Measurements from ENCODE around the gene C12orf43. TPM values are rescaled to one million over a fixed set of nuclear protein-coding genes. Genes with fewer than 3 reads are reported as not detected.

The C12orf43 gene
- total and polyA plus RNA-seq, 2 donors (not counting 1 experiment from before 2014, with no cell fraction given): 6.7 to 18.9 TPM

- TF ChIP-seq CTCF (IDR thresholded peaks at IDR 0.05): no peak
- TF ChIP-seq EZH2 (IDR thresholded peaks at IDR 0.05; ENCODE audit: borderline replicate concordance, insufficient read depth, low read depth, low read length, poor library complexity, severe bottlenecking): no peak
- H3K4me3 ChIP-seq (ENCODE audit: control extremely low read depth in 1 of 5, extremely low read depth in 1 of 5, insufficient read depth in 1 of 5, low read depth in 2 of 5, low read length in 4 of 5): no peak overlapping the region
- H3K27ac ChIP-seq (ENCODE audit: low read length in 2 of 2): no peak overlapping the region
- no peaks in the 10 kb centered on the region for H3K27me3 ChIP-seq (replicated peaks in 1 of 4; ENCODE audit: control extremely low read depth in 1 of 4, control insufficient read depth in 3 of 4, insufficient read depth in 4 of 4, low read length in 3 of 4)
- intact Hi-C loops (cut with micrococcal nuclease): no loop called here
- no peaks in the 10 kb centered on the region for H3K9me3 ChIP-seq (ENCODE audit: control extremely low read depth in 1 of 3, control insufficient read depth in 2 of 3, insufficient read depth in 1 of 3, low read length in 2 of 3)
- Mint-ChIP-seq H3K4me3 (no peak overlapping the region), H3K9me3 (ENCODE audit: insufficient read depth) (no peaks in the 10 kb centered on the region), H3K27ac (no peak overlapping the region), H3K27me3 (no peaks in the 10 kb centered on the region), H3K4me1 (peaks cover 8% of the 10 kb centered on the region)
- CTCF ChIA-PET: no interaction called here
- no peak overlapping the region for H2AFZ ChIP-seq (ENCODE audit: insufficient read depth, low read depth, low read length, poor library complexity, severe bottlenecking)
- no peak overlapping the region for H3K9ac ChIP-seq (ENCODE audit: low read length)
- DNase-seq (no peak), ATAC-seq (ENCODE audit: low read depth) (no peak)
- H3K4me1 ChIP-seq (ENCODE audit: control insufficient read depth in 2 of 2, insufficient read depth in 2 of 2, low read length in 2 of 2): peaks cover 4% of the 10 kb centered on the region in 2 donors
- WGBS (ENCODE audit: insufficient coverage): 95% methylated on average over 7 of the region's 8 CpGs
- H4K20me1 ChIP-seq (ENCODE audit: control insufficient read depth, insufficient read depth, low read length, poor library complexity, severe bottlenecking): no peaks in the 10 kb centered on the region
- peaks cover 30% of the 10 kb centered on the region for H3K79me2 ChIP-seq (ENCODE audit: control insufficient read depth, insufficient read depth, low read length)
- POLR2A ChIA-PET: no interaction called here
- H3K36me3 ChIP-seq (replicated peaks in 1 of 2; ENCODE audit: control extremely low read depth in 1 of 2, control insufficient read depth in 1 of 2, extremely low read depth in 1 of 2, insufficient read depth in 2 of 2, low read length in 1 of 2): peaks cover 11 to 45% of the 10 kb centered on the region in 2 experiments
- H3K4me2 ChIP-seq (replicated peaks; ENCODE audit: low read depth, low read length, poor library complexity, severe bottlenecking): no peak overlapping the region
Measured at GRCh38 chr12:121010860-121011259, 5.4 kb downstream of the C12orf43 start.

- 98% methylated on average over 8 of the region's 10 CpGs for WGBS (ENCODE audit: insufficient coverage)
- H3K79me2 ChIP-seq (ENCODE audit: control insufficient read depth, insufficient read depth, low read length): peaks cover 18% of the 10 kb centered on the region
- H4K20me1 ChIP-seq (ENCODE audit: control insufficient read depth, insufficient read depth, low read length, poor library complexity, severe bottlenecking): no peaks in the 10 kb centered on the region
- H3K27me3 ChIP-seq (replicated peaks in 1 of 4; ENCODE audit: control extremely low read depth in 1 of 4, control insufficient read depth in 3 of 4, insufficient read depth in 4 of 4, low read length in 3 of 4): no peaks in the 10 kb centered on the region
- intact Hi-C loops (cut with micrococcal nuclease): no loop called here
- POLR2A ChIA-PET: no interaction called here
- H3K4me1 ChIP-seq (ENCODE audit: control insufficient read depth in 2 of 2, insufficient read depth in 2 of 2, low read length in 2 of 2): no peaks in the 10 kb centered on the region
- CTCF ChIA-PET: no interaction called here
- peaks cover 11 to 51% of the 10 kb centered on the region in 2 experiments for H3K36me3 ChIP-seq (replicated peaks in 1 of 2; ENCODE audit: control extremely low read depth in 1 of 2, control insufficient read depth in 1 of 2, extremely low read depth in 1 of 2, insufficient read depth in 2 of 2, low read length in 1 of 2)
- ATAC-seq (ENCODE audit: low read depth): no peak
- DNase-seq: no peak
- H3K27ac ChIP-seq (ENCODE audit: low read length in 2 of 2): no peak overlapping the region
- no peak overlapping the region for H3K4me3 ChIP-seq (ENCODE audit: control extremely low read depth in 1 of 5, extremely low read depth in 1 of 5, insufficient read depth in 1 of 5, low read depth in 2 of 5, low read length in 4 of 5)
- Mint-ChIP-seq H3K27ac (no peak overlapping the region), H3K4me3 (no peak overlapping the region), H3K4me1 (peaks cover under 1% of the 10 kb centered on the region), H3K9me3 (ENCODE audit: insufficient read depth) (no peaks in the 10 kb centered on the region), H3K27me3 (no peaks in the 10 kb centered on the region)
- H2AFZ ChIP-seq (ENCODE audit: insufficient read depth, low read depth, low read length, poor library complexity, severe bottlenecking): no peak overlapping the region
- no peak overlapping the region for H3K4me2 ChIP-seq (replicated peaks; ENCODE audit: low read depth, low read length, poor library complexity, severe bottlenecking)
- no peak overlapping the region for H3K9ac ChIP-seq (ENCODE audit: low read length)
- TF ChIP-seq CTCF (IDR thresholded peaks at IDR 0.05) (no peak), EZH2 (IDR thresholded peaks at IDR 0.05; ENCODE audit: borderline replicate concordance, insufficient read depth, low read depth, low read length, poor library complexity, severe bottlenecking) (no peak)
- no peaks in the 10 kb centered on the region for H3K9me3 ChIP-seq (ENCODE audit: control extremely low read depth in 1 of 3, control insufficient read depth in 2 of 3, insufficient read depth in 1 of 3, low read length in 2 of 3)
Measured at GRCh38 chr12:121009741-121010140, 6.5 kb downstream of the C12orf43 start.
